MM.1S (cell line): Measurements from ENCODE around the gene ACIN1.

Source experiments
- DNase-seq: peaks from one replicate; pipeline ENCODE4 v3.0.0-alpha.2; 2015
- H2AFZ ChIP-seq: fragments of 300-600 bp; sonication (generic); 2 replicates; pipeline ENCODE4 v1.6.0; 2016; ENCODE audit warnings: antibody characterized with exemption, low read length
- H3F3A ChIP-seq: fragments of 300-600 bp; sonication (generic); 2 replicates; pipeline ENCODE4 v1.6.1; 2016; ENCODE audit warnings: mild to moderate bottlenecking, antibody characterized with exemption, low read length, moderate library complexity, mixed read lengths; ENCODE audit not compliant: insufficient read depth
- H3K27ac ChIP-seq: fragments of 300-600 bp; sonication (generic); 2 replicates; pipeline ENCODE4 v1.5.1; 2016; ENCODE audit warnings: mild to moderate bottlenecking, low read length
- H3K27me3 ChIP-seq: fragments of 300-600 bp; sonication (generic); replicated peaks from 2 replicates; pipeline ENCODE4 v1.6.0; 2016; ENCODE audit warnings: low read length; ENCODE audit not compliant: insufficient read depth
- H3K36me3 ChIP-seq: fragments of 300-600 bp; sonication (generic); replicated peaks from 2 replicates; pipeline ENCODE4 v1.6.1; 2016; ENCODE audit warnings: mild to moderate bottlenecking, low read length, mixed read lengths; ENCODE audit not compliant: insufficient read depth
- H3K4me1 ChIP-seq: fragments of 300-600 bp; sonication (generic); 2 replicates; pipeline ENCODE4 v1.6.1; 2016; ENCODE audit warnings: low read length, mixed read lengths
- H3K4me2 ChIP-seq: fragments of 300-600 bp; sonication (generic); 2 replicates; pipeline ENCODE4 v1.6.0; 2016; ENCODE audit warnings: low read depth, low read length
- H3K4me3 ChIP-seq: fragments of 300-600 bp; sonication (generic); 2 replicates; pipeline ENCODE4 v1.5.1; 2016; ENCODE audit warnings: low read length, mixed read lengths
- H3K79me2 ChIP-seq: fragments of 300-600 bp; sonication (generic); 2 replicates; pipeline ENCODE4 v1.6.1; 2016; ENCODE audit warnings: mixed run types, low read length, mixed read lengths
- H3K9ac ChIP-seq: fragments of 300-600 bp; sonication (generic); 2 replicates; pipeline ENCODE4 v1.6.1; 2016; ENCODE audit warnings: low read length, mixed read lengths
- H3K9me2 ChIP-seq: fragments of 300-600 bp; sonication (generic); replicated peaks from 2 replicates; pipeline ENCODE4 v1.6.1; 2016; ENCODE audit warnings: mild to moderate bottlenecking, low read length, mixed read lengths; ENCODE audit not compliant: insufficient read depth
- H3K9me3 ChIP-seq: fragments of 300-600 bp; sonication (generic); replicated peaks from 2 replicates; pipeline ENCODE4 v1.6.1; 2016; ENCODE audit warnings: mild to moderate bottlenecking, low read length, mixed read lengths; ENCODE audit not compliant: insufficient read depth
- H4K20me1 ChIP-seq: fragments of 300-600 bp; sonication (generic); 2 replicates; pipeline ENCODE4 v1.6.1; 2016; ENCODE audit warnings: mild to moderate bottlenecking, low read length, moderate library complexity, mixed read lengths; ENCODE audit not compliant: insufficient read depth
- CTCF ChIP-seq: fragments of 300-600 bp; sonication (generic); IDR thresholded peaks from 2 replicates; pipeline ENCODE4 v1.5.1; 2016; ENCODE audit warnings: antibody characterized with exemption, low read length, mixed read lengths
- EZH2 ChIP-seq: fragments of 300-600 bp; sonication (generic); optimal IDR thresholded peaks from 2 replicates; pipeline ENCODE3; 2017; ENCODE audit warnings: low read depth, mild to moderate bottlenecking, antibody characterized with exemption, low read length, mixed read lengths
- EZH2phosphoT487 ChIP-seq: fragments of 300-600 bp; sonication (generic); IDR thresholded peaks from 2 replicates; pipeline ENCODE4 v1.6.1; 2018; ENCODE audit warnings: antibody characterized with exemption, low read length

Gene ACIN1

GRCh38 chr14:23043145-23043544, 51.8 kb downstream of the ACIN1 start:
- no peaks in the 10 kb centered on the region for H3K9me3 ChIP-seq
- H3K36me3 ChIP-seq = no peaks in the 10 kb centered on the region
- TF ChIP-seq EZH2 (no peak), EZH2phosphoT487 (no peak), CTCF (no peak)

GRCh38 chr14:23042162-23042965, 52.6 kb downstream of the ACIN1 start, which contains the start of gene PSMB11:
Gene PSMB11, plus strand, starts transcription at chr14:23042212. Its CDS starts 14 bp downstream, at chr14:23042226.
- Histone ChIP-seq H3K4me3 (no peak within 1 kb of the TSS), H3K27ac (no peak within 1 kb of the TSS), H3K4me2 (no peak within 1 kb of the TSS), H3K9me2 (no peaks in the 10 kb centered on the region), H3K9ac (no peak within 1 kb of the TSS), H3F3A (no peaks in the 10 kb centered on the region), H3K27me3 (no peaks in the 10 kb centered on the region), H4K20me1 (no peaks in the 10 kb centered on the region), H2AFZ (no peak within 1 kb of the TSS), H3K79me2 (no peaks in the 10 kb centered on the region), H3K9me3 (no peaks in the 10 kb centered on the region), H3K36me3 (no peaks in the 10 kb centered on the region), H3K4me1 (no peaks in the 10 kb centered on the region)
- DNase-seq = no peak
- TF ChIP-seq EZH2phosphoT487 = no peak
- no peak for TF ChIP-seq CTCF
- no peak for TF ChIP-seq EZH2

More at GRCh38 chr14:23043145-23043544, 51.8 kb downstream of the ACIN1 start:
- no peaks in the 10 kb centered on the region for H3K4me1 ChIP-seq
- H3K27me3 ChIP-seq = no peaks in the 10 kb centered on the region
- H2AFZ ChIP-seq = no peak overlapping the region
- no peaks in the 10 kb centered on the region for H3K79me2 ChIP-seq
- no peak overlapping the region for H3K27ac ChIP-seq
- DNase-seq = no peak
- no peaks in the 10 kb centered on the region for H3K9me2 ChIP-seq
- no peaks in the 10 kb centered on the region for H4K20me1 ChIP-seq
- H3F3A ChIP-seq = no peaks in the 10 kb centered on the region
- H3K9ac ChIP-seq = no peak overlapping the region
- no peak overlapping the region for H3K4me3 ChIP-seq
- H3K4me2 ChIP-seq = no peak overlapping the region

- no peak for TF ChIP-seq EZH2phosphoT487
- no peak for TF ChIP-seq EZH2
- TF ChIP-seq CTCF = no peak
- no peaks in the 10 kb centered on the region for H3K27me3 ChIP-seq
- H3K9me2 ChIP-seq = no peaks in the 10 kb centered on the region
These were observed 53.2 kb downstream of the ACIN1 start for GRCh38 chr14:23041729-23042128.

More at GRCh38 chr14:23041729-23042128, 53.2 kb downstream of the ACIN1 start:
- no peaks in the 10 kb centered on the region for H4K20me1 ChIP-seq
- no peak for DNase-seq
- no peak overlapping the region for H3K4me2 ChIP-seq
- H2AFZ ChIP-seq = no peak overlapping the region
- H3K27ac ChIP-seq = no peak overlapping the region
- no peak overlapping the region for H3K9ac ChIP-seq
- no peaks in the 10 kb centered on the region for H3K4me1 ChIP-seq
- H3K9me3 ChIP-seq = no peaks in the 10 kb centered on the region
- H3F3A ChIP-seq = no peaks in the 10 kb centered on the region
- H3K79me2 ChIP-seq = no peaks in the 10 kb centered on the region
- H3K36me3 ChIP-seq = no peaks in the 10 kb centered on the region
- no peak overlapping the region for H3K4me3 ChIP-seq
